K562 (cell line): ENCODE results near the gene ZNF577. TPM values are rescaled to one million over a fixed set of nuclear protein-coding genes. Genes with fewer than 3 reads are reported as not detected.

Source experiments
- MBD2 ChIP-seq: sonication (generic); IDR thresholded peaks from 2 replicates; pipeline ENCODE4 v1.6.1; 2016; ENCODE audit warnings: low read depth, borderline replicate concordance
- RHOXF2B ChIP-seq: fragments of 250-450 bp; sonication (Bioruptor Pico); conservative IDR thresholded peaks from 2 replicates; pipeline ENCODE4 v1.5.1; 2021
- SOX6 ChIP-seq: fragments of 450-650 bp; IDR thresholded peaks from 2 replicates; pipeline ENCODE4 v1.6.1; 2014; ENCODE audit warnings: mild to moderate bottlenecking
- SRSF3 ChIP-seq: fragments of 200-400 bp; formaldehyde crosslinking; IDR thresholded peaks from 2 replicates; pipeline ENCODE4 v1.6.1; 2016; ENCODE audit warnings: mild to moderate bottlenecking, low read length, moderate library complexity; ENCODE audit not compliant: insufficient read depth
- STAT5B ChIP-seq: fragments of 250-450 bp; sonication (Bioruptor Pico); IDR thresholded peaks from 2 replicates; pipeline ENCODE4 v1.8.0; 2021; ENCODE audit warnings: mild to moderate bottlenecking, inconsistent platforms
- TRIM28 ChIP-seq: fragments of 450-650 bp; IDR thresholded peaks from 2 replicates; pipeline ENCODE4 v1.6.1; 2017
- ZNF75A ChIP-seq: fragments of 450-650 bp; formaldehyde crosslinking; IDR thresholded peaks from 2 replicates; pipeline ENCODE4 v1.4.0; 2020; ENCODE audit warnings: mild to moderate bottlenecking
- polyA plus RNA-seq, 8 experiments: library from polyadenylated mRNA; depleted of rRNA in 4 of 8; stranded (reverse) in 5 of 8; unstranded in 3 of 8; fragments of >200 nt; fragmentation: Nextera tagmentation in 2 of 8; fragmentation: Illumina TruSeq in 1 of 8; extraction: Ambion mirVana in 2 of 8; extraction: Trizol in 1 of 8; gene quantifications; 2 replicates each; pipeline versions ENCODE4 v1.2.1 to v1.2.3, GENCODE V29; 2011 to 2014; ENCODE audit warnings: inconsistent platforms in 1 of 8, missing spikeins in 1 of 8
- total RNA-seq, 7 experiments: library from RNA; depleted of rRNA in 6 of 7; stranded (reverse); fragments of >200 nt in 6 of 7; fragmentation: Illumina TruSeq in 2 of 7; extraction: Trizol in 2 of 7; gene quantifications; 2 replicates each; pipeline versions ENCODE4 v1.2.1 to v1.2.3, GENCODE V29; 2011 to 2021; ENCODE audit warnings: low replicate concordance in 1 of 7
- TF ChIP-seq, protein P1 (sequence below): fragments of 450-650 bp; IDR thresholded peaks from 2 replicates; pipeline ENCODE4 v1.6.1; 2018; ENCODE audit warnings: mild to moderate bottlenecking, low read depth; ENCODE audit not compliant: partially characterized antibody
- TF ChIP-seq, protein P2 (sequence below): fragments of 250-450 bp; sonication (Bioruptor Pico); IDR thresholded peaks from 2 replicates; pipeline ENCODE4 v1.8.0; 2021; ENCODE audit warnings: borderline replicate concordance, mild to moderate bottlenecking, moderate library complexity; ENCODE audit not compliant: poor library complexity, severe bottlenecking
- TF ChIP-seq, protein P3 (sequence below): fragments of 250-450 bp; sonication (Bioruptor Pico); IDR thresholded peaks from 2 replicates; pipeline ENCODE4 v1.9.0; 2021; ENCODE audit warnings: mild to moderate bottlenecking, inconsistent platforms

Gene ZNF577
- total and polyA plus RNA-seq, 9 of the 15 experiments (the other 6 are each of a cell fraction or from before 2014, with no cell fraction given), result 1.3 to 12.7 (median 7.0) TPM

DNA sequence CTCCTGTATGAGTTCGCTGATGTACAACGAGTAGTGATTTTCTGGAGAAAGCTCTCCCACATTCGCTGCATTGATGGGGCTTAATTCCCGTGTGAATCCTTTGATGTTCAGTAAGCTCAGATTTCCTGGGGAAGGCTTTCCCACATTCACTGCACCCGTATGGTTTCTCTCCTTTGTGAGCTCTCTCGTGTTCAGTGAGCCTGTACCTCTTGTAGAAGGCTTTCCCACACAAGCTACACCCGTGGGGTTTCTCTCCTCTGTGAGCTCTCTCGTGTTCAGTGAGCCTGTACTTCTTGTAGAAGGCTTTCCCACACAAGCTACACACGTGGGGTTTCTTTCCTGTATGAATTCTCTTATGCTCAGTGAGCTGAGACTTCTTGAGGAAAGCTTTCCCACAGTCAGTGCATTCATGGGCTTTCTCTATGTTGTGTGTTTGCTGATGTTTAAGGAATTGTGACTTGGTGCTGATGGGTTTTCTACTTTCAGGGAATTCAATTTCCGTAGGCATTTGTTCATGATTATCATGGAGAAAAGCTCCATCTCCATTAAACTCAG lies 3.5 kb upstream of the ZNF577 start (continued):
- TF ChIP-seq, protein P1, sequence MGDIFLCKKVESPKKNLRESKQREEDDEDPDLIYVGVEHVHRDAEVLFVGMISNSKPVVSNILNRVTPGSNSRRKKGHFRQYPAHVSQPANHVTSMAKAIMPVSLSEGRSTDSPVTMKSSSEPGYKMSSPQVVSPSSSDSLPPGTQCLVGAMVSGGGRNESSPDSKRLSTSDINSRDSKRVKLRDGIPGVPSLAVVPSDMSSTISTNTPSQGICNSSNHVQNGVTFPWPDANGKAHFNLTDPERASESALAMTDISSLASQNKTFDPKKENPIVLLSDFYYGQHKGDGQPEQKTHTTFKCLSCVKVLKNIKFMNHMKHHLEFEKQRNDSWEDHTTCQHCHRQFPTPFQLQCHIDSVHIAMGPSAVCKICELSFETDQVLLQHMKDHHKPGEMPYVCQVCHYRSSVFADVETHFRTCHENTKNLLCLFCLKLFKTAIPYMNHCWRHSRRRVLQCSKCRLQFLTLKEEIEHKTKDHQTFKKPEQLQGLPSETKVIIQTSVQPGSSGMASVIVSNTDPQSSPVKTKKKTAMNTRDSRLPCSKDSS, result peak; percentile 81
- TF ChIP-seq STAT5B (CRISPR knock-in tag), result no peak
- peak; percentile 98 for TF ChIP-seq ZNF75A (CRISPR knock-in tag)
- TF ChIP-seq SRSF3, result no peak
- TF ChIP-seq, protein P2, sequence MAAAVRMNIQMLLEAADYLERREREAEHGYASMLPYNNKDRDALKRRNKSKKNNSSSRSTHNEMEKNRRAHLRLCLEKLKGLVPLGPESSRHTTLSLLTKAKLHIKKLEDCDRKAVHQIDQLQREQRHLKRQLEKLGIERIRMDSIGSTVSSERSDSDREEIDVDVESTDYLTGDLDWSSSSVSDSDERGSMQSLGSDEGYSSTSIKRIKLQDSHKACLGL, result no peak
- TF ChIP-seq RHOXF2B (CRISPR knock-in tag), result no peak
- TF ChIP-seq SOX6, result 0 out of 2 replicates have a peak, but pooled peaks have one; percentile 10
- TF ChIP-seq TRIM28, result peak; percentile 80
- TF ChIP-seq MBD2, result no peak
- TF ChIP-seq, protein P3, sequence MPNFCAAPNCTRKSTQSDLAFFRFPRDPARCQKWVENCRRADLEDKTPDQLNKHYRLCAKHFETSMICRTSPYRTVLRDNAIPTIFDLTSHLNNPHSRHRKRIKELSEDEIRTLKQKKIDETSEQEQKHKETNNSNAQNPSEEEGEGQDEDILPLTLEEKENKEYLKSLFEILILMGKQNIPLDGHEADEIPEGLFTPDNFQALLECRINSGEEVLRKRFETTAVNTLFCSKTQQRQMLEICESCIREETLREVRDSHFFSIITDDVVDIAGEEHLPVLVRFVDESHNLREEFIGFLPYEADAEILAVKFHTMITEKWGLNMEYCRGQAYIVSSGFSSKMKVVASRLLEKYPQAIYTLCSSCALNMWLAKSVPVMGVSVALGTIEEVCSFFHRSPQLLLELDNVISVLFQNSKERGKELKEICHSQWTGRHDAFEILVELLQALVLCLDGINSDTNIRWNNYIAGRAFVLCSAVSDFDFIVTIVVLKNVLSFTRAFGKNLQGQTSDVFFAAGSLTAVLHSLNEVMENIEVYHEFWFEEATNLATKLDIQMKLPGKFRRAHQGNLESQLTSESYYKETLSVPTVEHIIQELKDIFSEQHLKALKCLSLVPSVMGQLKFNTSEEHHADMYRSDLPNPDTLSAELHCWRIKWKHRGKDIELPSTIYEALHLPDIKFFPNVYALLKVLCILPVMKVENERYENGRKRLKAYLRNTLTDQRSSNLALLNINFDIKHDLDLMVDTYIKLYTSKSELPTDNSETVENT, result no peak
